Measurements from ENCODE around the gene PANK4.
"Not testable (repeated sequence)": the region's sequence is repeated elsewhere in the genome, so short reads cannot be mapped to it uniquely, and the experiment has no call there.

The PANK4 gene

GRCh38 chr1:2466958-2467554 is 59.3 kb downstream of the PANK4 start:
- peak in 2 of 4 experiments; percentile 9 to 11 for DNase-seq (ENCODE audit: low read depth in 4 of 4, low spot score in 1 of 4)

- no peak for DNase-seq (ENCODE audit: low read depth in 4 of 4, low spot score in 1 of 4)
These were observed 60.1 kb downstream of the PANK4 start for GRCh38 chr1:2466270-2466665.

- DNase-seq (ENCODE audit: low read depth in 4 of 4, low spot score in 1 of 4): no peak
These were observed 60.8 kb downstream of the PANK4 start for GRCh38 chr1:2465371-2466269.

DNA sequence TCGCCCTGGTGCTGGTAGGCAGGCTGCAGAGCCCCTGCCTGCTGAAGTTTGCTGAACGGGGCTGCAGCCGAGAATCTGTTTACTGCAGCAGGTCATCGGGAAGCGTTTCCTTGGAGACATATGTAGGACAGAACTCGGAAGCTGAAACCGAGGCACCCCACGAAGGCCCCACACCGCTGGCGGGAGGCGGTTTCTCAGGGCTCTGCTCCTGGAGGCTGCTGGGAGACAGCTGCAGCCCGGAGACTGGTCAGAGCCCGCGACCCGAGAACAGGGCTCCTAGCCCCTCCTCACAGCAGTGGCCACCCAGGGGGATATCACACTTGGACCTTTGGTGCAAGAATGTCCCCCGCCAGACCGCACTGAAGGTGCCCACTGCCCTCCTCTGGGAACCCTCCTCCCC is 63.0 kb downstream of the PANK4 start:
- DNase-seq (ENCODE audit: low read depth in 4 of 4, low spot score in 1 of 4): no peak

GRCh38 chr1:2462819-2463218 is 63.6 kb downstream of the PANK4 start:
- no peak for DNase-seq (ENCODE audit: low read depth in 4 of 4, low spot score in 1 of 4)

GRCh38 chr1:2460996-2461751 is 65.2 kb downstream of the PANK4 start:
- no peak for DNase-seq (ENCODE audit: low read depth in 4 of 4, low spot score in 1 of 4)

DNA sequence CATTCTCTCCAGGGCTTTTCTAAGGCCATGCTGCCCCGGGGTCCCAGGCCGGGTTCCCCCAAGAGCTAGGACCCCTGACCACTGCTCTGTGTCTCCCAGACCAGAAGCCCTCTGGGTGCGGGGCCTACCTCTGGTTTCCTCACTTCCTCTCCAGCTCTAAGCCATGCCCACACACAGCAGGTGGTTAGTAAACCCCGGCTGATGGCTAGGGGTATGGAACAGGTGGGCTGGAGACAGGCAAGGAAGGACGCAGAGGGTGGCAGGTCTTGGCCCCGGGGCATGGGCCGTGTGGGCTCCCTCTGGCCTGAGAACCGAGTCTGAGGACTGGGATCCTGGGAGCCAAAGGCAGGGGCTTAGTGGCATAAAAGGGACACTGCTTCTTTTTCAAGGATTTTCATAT is 66.2 kb downstream of the PANK4 start:
- no peak for DNase-seq (ENCODE audit: low read depth in 4 of 4, low spot score in 1 of 4)

GRCh38 chr1:2459757-2460156 is 66.6 kb downstream of the PANK4 start:
- no peak for DNase-seq (ENCODE audit: low read depth in 4 of 4, low spot score in 1 of 4)

DNA sequence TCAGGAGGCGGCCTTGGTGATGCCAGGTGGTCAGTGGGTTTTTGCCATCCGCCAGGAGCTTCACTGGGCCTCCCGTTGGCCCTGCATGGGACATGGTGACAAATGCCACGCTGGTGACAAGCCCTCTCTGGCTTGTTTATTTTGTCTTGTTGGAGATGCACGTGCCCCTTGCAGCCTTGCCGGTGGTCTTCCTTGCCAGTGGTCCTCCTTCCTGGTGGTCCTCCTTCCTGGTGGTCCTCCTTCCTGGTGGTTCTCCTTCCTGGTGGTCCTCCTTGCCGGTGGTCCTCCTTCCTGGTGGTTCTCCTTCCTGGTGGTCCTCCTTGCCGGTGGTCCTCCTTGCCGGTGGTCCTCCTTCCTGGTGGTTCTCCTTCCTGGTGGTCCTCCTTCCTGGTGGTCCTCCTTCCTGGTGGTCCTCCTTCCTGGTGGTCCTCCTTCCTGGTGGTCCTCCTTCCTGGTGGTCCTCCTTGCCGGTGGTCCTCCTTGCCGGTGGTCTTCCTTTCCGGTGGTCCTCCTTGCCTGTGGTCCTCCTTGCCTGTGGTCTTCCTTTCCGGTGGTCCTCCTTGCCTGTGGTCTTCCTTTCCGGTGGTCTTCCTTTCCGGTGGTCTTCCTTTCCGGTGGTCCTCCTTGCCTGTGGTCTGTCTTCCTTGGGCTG is 67.2 kb downstream of the PANK4 start:
- DNase-seq (ENCODE audit: low read depth in 4 of 4, low spot score in 1 of 4): not testable (repeated sequence)

- no peak for DNase-seq (ENCODE audit: low read depth in 4 of 4, low spot score in 1 of 4)
These were observed 67.7 kb downstream of the PANK4 start for GRCh38 chr1:2458687-2459086.

Data from stimulated activated CD4-positive, alpha-beta T cell treated with anti-CD3 and anti-CD28 coated beads, Interleukin-1b, Interleukin-23, amount 100 ng/mL, for 24 hours (primary cell).